ENCODE measurements around the gene TCAF2.
"Not testable (repeated sequence)": the region's sequence is repeated elsewhere in the genome, so short reads cannot be mapped to it uniquely, and the experiment has no call there.

The TCAF2 gene

DNA sequence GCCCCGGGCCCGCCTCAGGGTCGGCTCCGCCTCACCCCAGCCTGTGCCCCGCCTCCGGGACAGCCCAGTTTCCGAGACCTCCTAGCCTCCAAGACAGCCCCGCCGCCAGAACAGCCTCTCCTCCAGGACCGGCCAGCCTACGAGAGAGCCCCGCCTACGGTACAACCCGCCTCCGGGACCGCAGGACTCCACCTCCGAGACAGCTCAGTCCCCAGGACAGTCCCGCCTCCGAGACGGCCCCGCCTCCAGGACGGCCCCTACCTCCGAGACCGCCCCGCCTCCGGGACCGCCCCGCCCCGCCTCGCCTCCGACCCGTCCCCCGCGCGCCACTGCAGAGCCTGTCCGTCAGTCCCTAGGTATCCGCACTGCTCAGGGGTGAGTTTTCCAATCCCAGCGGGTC is at the start of gene TCAF2:
Gene TCAF2, plus strand, starts transcription at position 329 of the 400 bp plus-strand sequence.
- peak; percentile 52 for DNase-seq (ENCODE audit: low read depth)

DNA sequence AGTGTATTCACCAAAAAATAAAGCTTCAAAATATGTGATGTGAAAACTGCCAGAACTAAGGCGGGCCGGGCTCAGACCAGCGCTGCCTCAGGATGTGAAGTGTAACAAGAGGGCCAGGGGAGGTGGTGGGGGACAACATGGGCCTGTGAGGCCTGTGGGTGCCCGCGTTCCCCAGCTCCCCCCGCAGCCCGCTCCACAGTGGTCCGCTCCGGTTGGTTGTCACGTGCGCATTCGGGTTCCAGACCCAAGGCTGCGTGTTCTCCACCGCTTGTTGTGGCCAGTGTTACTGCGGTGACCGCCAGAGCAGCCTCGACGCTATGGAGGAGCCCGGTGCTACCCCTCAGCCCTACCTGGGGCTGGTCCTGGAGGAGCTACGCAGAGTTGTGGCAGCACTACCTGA is 49.3 kb upstream of the TCAF2 start, which contains the start of gene CTAGE15:
Gene CTAGE15, plus strand, starts transcription at position 301 of the 400 bp plus-strand sequence. Its CDS starts 17 bp downstream, at position 318.
- not testable (repeated sequence) for DNase-seq (ENCODE audit: low read depth)

DNA sequence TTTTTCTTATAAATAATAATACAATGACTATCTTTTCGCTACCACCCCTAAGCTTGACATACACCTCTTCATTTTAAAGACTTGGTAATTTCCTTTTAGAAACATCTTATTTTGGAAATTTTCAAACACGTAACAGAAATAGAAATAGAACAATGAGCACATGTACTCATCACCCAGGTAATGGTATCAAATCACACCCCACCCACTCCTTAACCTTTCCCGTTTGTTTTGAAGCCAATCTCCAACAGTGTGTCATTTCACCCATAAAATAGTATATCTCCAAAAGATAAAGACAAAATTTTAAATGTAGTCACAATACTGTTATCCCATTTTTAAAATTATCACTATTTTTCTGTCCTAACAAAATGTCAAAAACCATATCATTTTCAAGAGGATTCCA is 32.6 kb upstream of the TCAF2 start:
- not testable (repeated sequence) for DNase-seq (ENCODE audit: low read depth)

DNA sequence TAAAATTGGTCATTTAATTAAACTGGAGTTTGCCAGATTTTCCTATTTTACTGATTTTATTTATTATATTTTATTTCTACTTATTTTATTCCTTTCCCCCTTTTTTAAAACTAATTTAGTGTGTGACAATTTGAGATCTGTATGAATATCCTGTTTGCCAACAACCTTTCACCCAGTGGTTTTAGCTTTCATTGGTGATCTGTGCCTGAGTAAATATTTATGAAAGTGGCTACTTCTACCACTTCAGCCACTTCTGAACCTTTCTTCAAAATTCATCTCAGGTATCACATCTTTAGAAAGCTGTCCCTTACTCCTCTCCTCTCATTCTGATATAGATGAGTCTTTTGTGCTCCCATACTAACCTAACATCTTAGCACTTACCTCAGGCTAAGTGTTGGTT is 30.9 kb upstream of the TCAF2 start:
- DNase-seq (ENCODE audit: low read depth): not testable (repeated sequence)

DNA sequence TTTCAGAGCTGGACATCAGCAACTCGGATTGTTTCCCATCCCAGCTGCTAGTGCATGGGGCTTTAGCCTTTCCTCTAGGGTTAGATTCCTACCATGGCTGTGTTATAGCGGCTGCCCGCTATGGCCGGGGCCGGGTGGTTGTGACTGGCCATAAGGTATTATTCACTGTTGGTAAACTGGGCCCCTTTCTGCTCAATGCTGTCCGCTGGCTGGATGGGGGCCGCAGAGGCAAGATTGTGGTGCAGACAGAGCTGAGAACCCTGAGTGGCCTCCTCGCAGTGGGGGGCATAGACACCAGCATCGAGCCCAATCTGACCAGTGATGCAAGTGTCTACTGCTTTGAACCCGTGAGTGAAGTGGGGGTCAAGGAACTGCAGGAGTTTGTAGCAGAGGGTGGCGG is 22.7 kb upstream of the TCAF2 start:
- not testable (repeated sequence) for DNase-seq (ENCODE audit: low read depth)

DNA sequence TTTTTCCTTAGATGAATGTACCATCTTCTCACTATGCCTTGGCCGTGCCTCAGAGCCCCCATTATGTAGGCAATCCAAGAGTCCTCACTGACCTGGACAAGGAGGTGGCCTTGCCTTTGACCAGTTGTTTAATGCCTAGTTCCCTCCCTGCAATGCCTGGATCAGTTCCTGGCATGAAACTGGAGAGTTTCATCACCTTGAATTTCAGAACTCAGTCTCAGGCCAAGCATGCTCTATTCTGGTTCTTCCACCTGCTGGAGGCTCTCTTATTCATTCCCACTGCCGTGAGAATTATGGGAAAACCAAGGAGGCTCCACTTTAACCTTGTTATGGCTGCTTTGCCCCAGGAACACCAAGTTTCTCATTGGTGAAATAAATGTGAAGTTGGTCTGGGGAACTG is 17.2 kb upstream of the TCAF2 start:
- not testable (repeated sequence) for DNase-seq (ENCODE audit: low read depth)

DNA sequence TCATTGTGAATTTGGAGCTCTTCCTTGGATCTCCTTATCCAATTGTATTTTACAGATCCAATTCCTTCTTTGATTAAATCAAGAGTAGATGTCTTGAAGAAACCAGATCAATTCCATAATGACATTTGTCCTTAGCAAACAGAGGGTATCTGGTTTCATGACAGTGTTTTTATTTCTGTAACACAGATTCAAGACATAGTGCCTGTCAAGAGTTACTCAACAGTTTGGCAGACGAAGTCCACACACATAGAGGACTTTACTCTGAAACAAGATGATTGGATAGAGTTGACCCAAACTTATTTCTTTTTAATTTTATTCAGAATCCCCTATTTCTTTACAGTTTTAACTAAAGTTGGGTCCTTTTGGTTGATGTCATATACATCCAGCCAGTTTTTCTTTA is 14.7 kb upstream of the TCAF2 start:
- DNase-seq (ENCODE audit: low read depth): not testable (repeated sequence)

DNA sequence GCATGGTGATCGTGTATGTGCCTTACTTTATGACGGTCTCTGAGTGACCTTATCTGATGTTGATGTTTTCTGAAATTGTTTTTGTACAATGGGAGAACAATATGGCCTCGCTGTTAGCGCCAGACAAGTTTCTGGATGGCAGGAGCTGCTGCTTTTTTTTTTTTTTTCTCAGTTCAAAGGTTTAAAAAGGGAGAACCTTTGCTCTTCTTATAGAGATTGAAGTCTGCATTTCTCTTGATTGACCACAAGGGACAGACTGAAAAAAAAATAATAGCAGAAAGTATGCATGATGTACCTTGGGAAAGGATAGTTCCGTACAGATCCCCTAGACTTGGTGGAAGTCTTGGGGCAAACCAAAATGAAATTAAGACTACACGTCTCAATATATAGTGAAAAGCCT is 5.2 kb upstream of the TCAF2 start:
- DNase-seq (ENCODE audit: low read depth): not testable (repeated sequence)

DNA sequence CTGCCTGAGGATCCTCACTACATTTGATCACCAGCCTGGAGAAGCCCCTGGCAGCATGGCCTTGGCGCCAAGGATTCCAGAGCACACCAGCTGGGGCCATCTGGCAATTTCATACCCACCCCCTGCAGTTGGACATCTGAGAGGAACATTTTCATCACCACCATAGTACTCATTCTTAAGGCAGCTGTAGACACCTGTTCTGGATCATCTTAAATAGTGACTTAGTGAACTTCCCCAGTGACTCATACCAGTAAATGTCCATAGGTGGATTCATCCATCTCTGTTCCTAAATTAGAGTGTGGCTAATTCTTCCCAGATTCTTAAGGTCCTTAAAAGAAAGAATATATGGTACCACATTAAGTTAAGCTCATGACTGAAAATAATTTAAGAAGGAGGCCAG is 3.6 kb upstream of the TCAF2 start:
- DNase-seq (ENCODE audit: low read depth): not testable (repeated sequence)

DNA sequence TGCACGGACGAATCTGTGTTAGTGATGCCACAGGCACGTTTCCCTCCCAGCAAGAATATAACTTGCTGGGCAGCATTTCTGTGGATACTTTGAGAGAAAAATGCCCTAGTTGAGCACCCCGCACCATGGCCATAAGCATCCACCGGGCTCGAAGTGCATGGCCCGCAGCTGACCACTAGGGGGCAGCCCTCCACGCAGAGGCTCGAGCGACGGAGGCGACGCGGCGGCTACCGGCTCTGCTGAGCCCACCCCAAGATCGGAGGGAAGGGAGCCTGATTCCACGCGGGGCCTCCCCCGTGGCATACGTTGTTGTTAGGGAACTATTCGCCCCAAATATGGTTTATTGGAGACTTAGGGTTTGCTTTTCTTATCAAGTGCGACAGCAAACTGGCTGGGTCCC is 716 bp upstream of the TCAF2 start:
- DNase-seq (ENCODE audit: low read depth): not testable (repeated sequence)

DNA sequence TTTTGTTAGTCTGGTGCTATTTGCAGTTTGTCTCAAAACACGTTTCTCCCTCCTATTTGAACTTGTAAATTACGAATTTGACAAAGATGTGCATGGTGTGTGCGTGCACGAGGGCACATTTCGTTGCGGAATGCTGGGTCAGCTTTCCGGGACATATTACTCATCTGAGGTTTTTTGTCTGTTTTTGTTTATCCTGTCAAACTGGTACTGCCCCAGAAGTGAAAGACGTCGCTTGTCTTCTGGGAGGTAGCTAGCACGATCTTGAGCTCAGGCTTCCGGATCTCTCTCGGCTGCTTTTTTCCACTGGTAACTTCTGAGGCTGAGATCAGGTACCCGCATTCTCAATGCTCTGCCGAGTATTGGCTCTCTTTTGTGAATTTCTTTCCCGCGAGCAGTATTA is 401 bp downstream of the TCAF2 start:
- DNase-seq (ENCODE audit: low read depth): not testable (repeated sequence)

DNA sequence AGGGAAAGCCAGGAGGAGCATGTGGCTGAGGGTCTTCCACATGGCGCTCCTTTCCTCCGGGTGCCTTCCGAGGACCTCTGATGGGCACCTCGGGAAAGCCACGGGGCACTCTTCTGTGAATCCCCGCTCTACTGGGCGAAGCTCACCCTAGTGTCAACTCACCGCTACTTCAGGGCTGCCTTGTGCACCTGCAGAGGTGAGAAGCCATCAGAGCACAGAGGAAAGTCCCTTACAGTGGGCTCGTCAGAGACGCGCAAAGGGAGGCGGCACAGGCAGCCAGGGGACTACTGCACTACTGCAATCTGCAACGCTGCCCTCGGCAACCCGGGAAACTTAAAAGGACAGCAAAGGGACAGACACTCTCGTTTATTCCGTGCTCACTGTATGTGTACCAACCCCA is 1.4 kb downstream of the TCAF2 start:
- DNase-seq (ENCODE audit: low read depth): not testable (repeated sequence)

DNA sequence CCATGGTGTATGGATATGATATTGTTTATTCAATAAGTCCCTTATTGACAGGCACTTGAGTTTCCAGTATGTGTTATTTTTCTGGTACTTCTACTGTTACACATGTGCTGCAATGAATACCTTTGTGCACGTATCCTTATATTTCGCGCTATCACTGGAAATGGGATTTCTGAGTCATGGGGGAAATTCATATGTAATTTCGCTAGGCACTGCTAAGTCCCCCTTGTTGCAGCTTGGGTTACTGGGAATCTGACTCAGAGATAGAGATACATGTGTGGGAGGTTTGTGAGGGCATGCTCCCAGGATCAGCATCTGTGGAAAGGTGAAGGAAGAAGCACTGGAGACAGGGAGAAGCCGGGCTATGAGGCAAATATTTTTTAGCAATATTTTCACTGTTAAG is 9.9 kb downstream of the TCAF2 start:
- not testable (repeated sequence) for DNase-seq (ENCODE audit: low read depth)

DNA sequence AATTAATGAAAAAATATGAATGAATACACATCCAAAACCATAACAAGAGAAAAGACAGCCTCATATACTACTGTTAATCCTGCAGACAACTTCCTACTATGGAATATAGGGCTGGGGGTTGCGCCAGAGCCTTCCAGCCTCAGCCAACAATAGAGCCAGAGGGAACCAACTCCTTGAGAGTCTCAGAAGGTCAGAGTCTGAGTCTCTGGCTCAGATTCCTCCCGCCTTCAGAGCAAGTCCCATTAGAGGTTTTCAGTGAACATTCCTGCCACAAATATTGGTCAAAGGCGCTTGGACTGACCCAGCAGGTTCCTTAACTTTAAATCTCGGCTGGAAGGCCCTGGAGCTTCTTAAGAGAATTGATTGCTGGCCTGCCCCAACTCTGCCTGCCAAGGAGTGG is 11.7 kb downstream of the TCAF2 start:
- DNase-seq (ENCODE audit: low read depth): not testable (repeated sequence)

DNA sequence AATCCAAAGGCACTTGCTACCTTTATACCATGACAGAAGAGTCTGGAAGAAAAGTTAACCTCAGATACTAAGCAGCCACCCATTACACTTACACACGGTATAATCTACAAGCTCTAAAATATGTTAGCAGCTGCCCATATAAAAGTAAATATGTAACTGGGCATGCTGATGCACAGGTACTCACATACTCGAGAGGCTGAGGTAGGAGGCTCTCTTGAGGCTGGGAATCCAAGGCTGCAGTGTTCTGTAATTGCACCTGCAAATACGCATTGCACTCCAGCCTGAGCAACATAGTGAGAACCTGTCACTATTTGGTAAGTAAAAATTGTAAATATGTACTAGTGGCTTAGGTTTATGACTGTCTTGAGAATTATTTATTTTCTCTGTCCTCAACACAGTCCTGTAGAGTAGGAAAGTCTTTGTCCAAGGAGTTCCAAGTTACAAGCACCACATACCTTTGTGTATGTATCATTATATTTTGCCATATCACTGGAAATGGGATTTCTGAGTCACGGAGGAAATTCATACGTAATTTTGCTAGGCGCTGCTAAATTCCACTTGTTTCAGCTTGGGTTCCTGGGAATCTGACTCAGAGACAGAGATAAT is 12.3 kb downstream of the TCAF2 start:
- not testable (repeated sequence) for DNase-seq (ENCODE audit: low read depth)

DNA sequence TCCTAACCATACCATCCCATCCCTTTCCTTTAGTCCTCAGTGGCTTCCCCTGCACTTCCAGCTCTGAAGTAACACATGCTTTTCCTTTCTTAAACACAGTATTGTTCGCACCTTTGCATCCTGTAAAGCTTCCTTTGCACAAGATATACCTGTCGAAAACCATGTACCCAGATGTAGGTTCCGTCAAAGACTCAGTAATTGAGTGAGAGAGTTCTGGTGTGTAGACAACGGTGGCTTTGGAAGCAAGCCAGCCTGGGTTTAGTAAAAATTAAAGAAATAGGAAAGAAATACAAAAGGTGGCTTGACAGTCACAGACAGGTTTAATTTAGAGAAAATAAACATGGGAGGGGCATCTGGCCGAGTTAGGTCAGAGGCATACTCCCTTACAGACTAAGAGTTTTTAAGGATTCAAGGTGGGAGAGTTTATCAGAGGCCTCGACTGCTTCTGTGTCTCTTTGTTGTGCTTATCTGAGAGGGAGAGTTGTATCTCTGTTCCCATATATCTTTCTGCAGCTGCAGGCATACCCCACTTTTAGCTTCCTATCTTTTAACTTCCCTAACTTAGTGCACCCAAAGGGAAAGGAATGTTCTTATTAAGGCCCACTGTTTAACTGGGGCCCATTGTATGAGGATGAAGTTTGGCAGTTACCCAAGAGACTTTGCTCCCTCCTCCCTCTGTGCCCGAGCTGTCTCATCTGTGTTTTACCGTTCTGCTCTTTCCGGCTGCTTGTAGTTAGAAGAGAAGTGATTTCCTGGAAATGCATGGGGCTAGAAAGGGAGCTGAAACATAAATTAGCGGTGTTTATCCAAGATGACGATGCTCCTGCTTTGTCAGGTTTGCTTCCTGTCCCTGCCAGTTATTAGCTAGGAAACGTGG is 14.8 kb downstream of the TCAF2 start:
- DNase-seq (ENCODE audit: low read depth): not testable (repeated sequence)

DNA sequence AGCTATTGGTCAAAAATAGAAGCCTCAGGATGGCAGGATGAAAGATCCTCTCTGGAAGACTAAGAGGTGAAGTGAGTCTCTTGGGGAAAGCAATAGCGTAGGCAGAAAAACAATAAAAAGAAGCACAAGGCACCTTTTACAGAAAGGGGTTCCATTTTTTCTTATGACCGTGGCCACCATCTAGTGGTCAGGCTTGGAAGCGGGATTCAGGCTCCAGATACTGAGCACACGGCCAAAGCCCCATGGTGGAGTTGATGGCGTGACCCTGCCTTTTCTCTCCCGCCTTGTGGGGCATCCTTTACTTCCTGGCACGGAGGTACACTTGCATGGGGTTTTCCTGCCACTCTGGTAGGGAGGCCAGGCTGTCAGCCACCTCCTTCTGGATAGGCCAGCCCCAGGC is 18.6 kb downstream of the TCAF2 start:
- not testable (repeated sequence) for DNase-seq (ENCODE audit: low read depth)

DNA sequence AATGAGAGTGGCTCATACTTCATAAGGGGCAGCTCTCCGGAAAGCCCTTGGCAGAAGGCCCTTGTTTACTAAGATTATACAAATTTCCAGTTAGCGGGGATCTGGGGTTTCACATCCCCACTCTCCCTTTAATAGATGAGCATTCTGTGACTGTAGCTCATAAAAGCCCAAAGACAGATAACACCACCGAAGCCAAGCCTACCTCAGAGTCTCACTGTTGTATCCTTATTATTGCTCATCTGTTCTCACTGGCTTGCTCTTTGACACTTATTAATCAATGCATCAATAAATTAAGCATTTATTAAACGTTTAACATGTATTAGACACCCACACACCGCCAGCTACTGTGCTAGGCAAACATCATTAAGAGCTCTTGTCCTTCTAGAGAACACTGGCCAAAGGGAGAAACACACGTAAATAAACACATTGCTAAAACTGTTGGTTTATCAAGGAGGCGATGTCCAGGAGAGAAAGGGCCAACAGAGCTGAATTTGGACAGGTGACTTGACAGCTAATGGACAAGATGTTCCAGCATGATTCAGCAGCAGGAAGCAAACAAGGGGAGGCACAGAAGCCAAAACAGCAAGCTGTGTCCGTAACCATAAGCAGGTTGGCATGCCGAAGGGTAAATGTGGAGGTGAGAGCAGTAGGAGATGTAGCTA is 19.9 kb downstream of the TCAF2 start:
- DNase-seq (ENCODE audit: low read depth): not testable (repeated sequence)

DNA sequence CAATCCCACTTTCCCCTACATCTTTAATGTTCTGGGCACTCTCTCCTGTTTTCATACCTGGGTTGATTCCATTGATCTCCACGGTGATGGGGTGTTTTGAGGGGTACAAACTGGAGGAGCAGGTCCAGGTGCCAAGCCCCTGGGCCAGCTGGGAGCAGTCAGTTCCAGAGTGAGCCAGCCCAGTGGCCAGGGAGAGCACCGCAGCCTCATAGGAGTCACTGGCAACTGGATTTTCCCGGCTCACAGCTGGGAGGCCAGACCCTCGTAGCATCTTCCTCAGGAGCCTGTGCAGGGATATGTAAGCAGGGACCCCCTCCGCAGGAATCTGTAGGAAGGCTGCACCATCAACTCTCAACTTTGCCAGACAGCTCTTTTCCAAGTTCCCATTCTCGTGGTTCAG is 25.8 kb downstream of the TCAF2 start:
- DNase-seq (ENCODE audit: low read depth): not testable (repeated sequence)

DNA sequence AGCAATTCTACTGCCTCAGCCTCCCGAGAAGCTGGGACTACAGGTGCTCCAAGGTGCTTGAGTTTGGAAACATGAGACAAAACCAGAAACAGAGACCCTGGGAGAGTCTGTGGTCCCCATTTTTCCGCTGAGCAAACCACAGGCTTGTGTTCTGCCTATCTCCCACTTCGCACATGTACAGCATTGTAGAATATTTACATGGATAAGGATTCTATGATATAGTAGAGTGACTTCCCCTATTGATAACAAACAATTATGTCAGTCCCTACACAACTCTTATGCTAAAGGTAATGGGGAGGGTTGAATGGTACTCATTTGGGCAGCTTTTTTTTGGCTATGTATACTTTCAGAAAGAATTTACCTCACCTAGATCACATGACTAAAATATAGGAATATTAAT is 29.1 kb downstream of the TCAF2 start:
- not testable (repeated sequence) for DNase-seq (ENCODE audit: low read depth)

DNA sequence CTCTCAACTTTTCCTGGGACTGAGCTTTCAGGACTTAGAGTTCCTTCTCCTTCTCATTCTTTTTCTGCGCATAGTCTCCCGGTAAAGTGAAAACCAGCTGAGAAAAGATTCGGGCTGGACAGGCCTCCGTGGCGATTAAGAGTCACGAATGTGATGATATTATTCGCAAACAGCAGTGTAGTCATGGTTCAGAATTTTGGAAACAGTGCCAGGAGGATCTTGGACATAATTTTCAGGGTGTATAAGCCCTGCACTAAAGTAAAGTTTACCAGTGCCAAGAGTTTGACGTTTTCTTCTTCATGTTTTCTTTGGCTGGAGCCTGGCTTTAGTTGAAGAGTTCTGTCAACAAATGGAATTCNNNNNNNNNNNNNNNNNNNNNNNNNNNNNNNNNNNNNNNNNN is 29.7 kb downstream of the TCAF2 start:
- not testable (repeated sequence) for DNase-seq (ENCODE audit: low read depth)

Data from stimulated activated CD8-positive, alpha-beta memory T cell treated with anti-CD3 and anti-CD28 coated beads, Interleukin-12 subunit alpha, Interleukin-12 subunit beta, amount 100 ng/mL, for 1 hour (primary cell).